Measurements from ENCODE around the gene CHST15. TPM values are rescaled to one million over a fixed set of nuclear protein-coding genes. Genes with fewer than 3 reads are reported as not detected.
A peak's percentile ranks its signal among the peaks of the same experiment; 100 is the strongest.

CHST15 gene
- total and polyA plus RNA-seq, 2 donors from 2014 or later = 2.8 to 39.7 TPM

GRCh38 chr10:124032971-124033886 is 60.2 kb downstream of the CHST15 start:
- Histone ChIP-seq H3K27ac (ENCODE audit: low read depth in 2 of 2, low read length in 2 of 2) (peak overlapping the region in 1 of 2 donors; percentile 51), H3K9me3 (ENCODE audit: control insufficient read depth in 2 of 3, insufficient read depth in 1 of 3, low read length in 3 of 3) (no peaks in the 10 kb centered on the region), H3K9ac (ENCODE audit: low read length in 3 of 3) (no peak overlapping the region), H3K4me3 (ENCODE audit: low read length in 3 of 3) (no peak overlapping the region), H3K27me3 (ENCODE audit: control insufficient read depth, insufficient read depth, low read length) (no peaks in the 10 kb centered on the region), H3K4me1 (ENCODE audit: control insufficient read depth in 2 of 3, insufficient read depth in 2 of 3, low read depth in 1 of 3, low read length in 3 of 3) (peaks cover 0 to 11% (median 0%) of the 10 kb centered on the region in 3 donors), H3K36me3 (ENCODE audit: control insufficient read depth in 2 of 3, insufficient read depth in 3 of 3, low read length in 3 of 3) (no peaks in the 10 kb centered on the region)
- DNase-seq (peak in 4 of 5 donors; percentile 69 to 92 (median 74)), FAIRE-seq (no peak)
- intact Hi-C loops (cut with DNase I) = no loop called here
- TF ChIP-seq, protein P1, sequence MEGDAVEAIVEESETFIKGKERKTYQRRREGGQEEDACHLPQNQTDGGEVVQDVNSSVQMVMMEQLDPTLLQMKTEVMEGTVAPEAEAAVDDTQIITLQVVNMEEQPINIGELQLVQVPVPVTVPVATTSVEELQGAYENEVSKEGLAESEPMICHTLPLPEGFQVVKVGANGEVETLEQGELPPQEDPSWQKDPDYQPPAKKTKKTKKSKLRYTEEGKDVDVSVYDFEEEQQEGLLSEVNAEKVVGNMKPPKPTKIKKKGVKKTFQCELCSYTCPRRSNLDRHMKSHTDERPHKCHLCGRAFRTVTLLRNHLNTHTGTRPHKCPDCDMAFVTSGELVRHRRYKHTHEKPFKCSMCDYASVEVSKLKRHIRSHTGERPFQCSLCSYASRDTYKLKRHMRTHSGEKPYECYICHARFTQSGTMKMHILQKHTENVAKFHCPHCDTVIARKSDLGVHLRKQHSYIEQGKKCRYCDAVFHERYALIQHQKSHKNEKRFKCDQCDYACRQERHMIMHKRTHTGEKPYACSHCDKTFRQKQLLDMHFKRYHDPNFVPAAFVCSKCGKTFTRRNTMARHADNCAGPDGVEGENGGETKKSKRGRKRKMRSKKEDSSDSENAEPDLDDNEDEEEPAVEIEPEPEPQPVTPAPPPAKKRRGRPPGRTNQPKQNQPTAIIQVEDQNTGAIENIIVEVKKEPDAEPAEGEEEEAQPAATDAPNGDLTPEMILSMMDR (IDR thresholded peaks at IDR 0.05; ENCODE audit: borderline replicate concordance, extremely low read depth, insufficient read depth) = no peak

DNA sequence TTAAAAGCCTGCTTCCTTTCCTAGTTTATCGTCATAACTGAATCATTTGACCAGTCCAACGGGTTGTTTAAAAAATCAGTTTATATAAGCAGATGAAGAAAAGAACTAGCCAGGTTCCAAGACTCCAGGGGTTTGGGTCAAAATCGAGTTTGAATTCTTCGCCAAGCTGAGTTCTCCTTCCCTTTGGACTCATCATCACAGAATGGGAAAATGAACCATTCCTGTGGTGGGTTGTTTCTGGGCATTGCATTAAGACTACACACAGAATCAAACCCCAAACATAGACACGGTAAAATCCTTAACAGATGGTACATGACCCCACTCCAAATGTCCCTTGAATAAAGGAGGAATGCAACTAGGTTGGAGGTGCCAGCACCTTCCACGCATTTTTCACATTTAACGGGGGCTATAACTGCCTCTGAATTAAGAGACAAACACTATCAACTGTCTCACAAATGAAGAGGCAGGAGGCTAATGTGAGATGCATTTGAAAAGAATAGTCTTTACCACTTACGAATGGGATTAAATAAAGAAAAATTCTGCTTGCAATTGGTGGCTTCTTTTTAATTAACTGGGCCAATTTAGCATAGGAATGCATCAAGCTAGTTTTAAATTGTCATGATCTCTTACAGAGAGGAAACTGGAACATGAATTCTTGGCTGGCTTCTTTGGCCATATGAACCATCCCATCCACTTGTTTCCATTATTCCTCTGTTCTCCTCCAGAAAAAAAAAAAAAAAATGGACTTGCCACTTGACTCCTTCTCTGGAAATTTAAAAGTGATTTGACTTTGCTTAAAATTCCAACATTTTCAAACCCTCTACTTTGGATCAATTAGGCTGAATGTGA is 61.1 kb downstream of the CHST15 start:
- FAIRE-seq (no peak), DNase-seq (no peak)
- Histone ChIP-seq H3K27me3 (ENCODE audit: control insufficient read depth, insufficient read depth, low read length) (no peaks in the 10 kb centered on the region), H3K27ac (ENCODE audit: low read depth in 2 of 2, low read length in 2 of 2) (no peak overlapping the region), H3K4me3 (ENCODE audit: low read length in 3 of 3) (no peak overlapping the region), H3K4me1 (ENCODE audit: control insufficient read depth in 2 of 3, insufficient read depth in 2 of 3, low read depth in 1 of 3, low read length in 3 of 3) (peaks cover 0 to 11% (median 0%) of the 10 kb centered on the region in 3 donors), H3K9ac (ENCODE audit: low read length in 3 of 3) (no peak overlapping the region), H3K9me3 (ENCODE audit: control insufficient read depth in 2 of 3, insufficient read depth in 1 of 3, low read length in 3 of 3) (no peaks in the 10 kb centered on the region), H3K36me3 (ENCODE audit: control insufficient read depth in 2 of 3, insufficient read depth in 3 of 3, low read length in 3 of 3) (no peaks in the 10 kb centered on the region)
- intact Hi-C loops (cut with DNase I) = no loop called here
- TF ChIP-seq, protein P1 (IDR thresholded peaks at IDR 0.05; ENCODE audit: borderline replicate concordance, extremely low read depth, insufficient read depth) = no peak

DNA sequence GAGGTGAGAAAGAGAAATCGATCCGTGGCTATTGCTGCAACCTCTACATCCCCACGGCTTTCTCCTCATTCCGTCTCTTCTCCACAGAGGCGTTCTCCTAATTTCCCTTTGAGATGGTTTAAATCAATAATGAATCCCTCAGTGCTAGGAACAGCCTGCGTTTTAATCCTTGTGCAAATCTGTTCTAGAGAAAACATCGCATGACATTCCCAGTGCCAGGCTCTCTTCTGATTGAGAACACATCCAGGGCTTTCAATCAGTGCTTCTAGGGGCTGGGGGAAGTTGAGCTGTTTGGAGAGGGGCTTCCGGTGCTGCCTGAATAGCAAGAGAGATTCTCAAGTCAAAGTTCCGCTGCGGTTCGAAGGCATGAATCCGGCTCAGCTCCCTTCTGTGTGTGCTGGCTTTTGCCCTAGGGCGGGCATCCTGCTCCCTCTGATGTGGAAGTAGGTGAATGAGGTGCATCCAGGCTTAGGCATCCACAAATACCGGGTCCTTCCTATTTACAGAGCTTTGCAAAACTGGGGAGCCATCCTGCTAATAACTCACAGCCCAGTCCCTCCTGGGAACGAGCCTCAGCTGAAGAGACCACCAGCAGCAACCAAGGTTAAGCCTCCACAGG is 62.8 kb downstream of the CHST15 start:
- intact Hi-C loops (cut with DNase I) = no loop called here
- H3K36me3 ChIP-seq (ENCODE audit: control insufficient read depth in 2 of 3, insufficient read depth in 3 of 3, low read length in 3 of 3) = no peaks in the 10 kb centered on the region
- TF ChIP-seq, protein P1 (IDR thresholded peaks at IDR 0.05; ENCODE audit: borderline replicate concordance, extremely low read depth, insufficient read depth) = no peak
- H3K9ac ChIP-seq (ENCODE audit: low read length in 3 of 3) = no peak overlapping the region
- no peak overlapping the region for H3K27ac ChIP-seq (ENCODE audit: low read depth in 2 of 2, low read length in 2 of 2)
- H3K4me3 ChIP-seq (ENCODE audit: low read length in 3 of 3) = no peak overlapping the region
- H3K4me1 ChIP-seq (ENCODE audit: control insufficient read depth in 2 of 3, insufficient read depth in 2 of 3, low read depth in 1 of 3, low read length in 3 of 3) = peaks cover 0 to 14% (median 0%) of the 10 kb centered on the region in 3 donors
- FAIRE-seq (no peak), DNase-seq (peak in 1 of 5 donors; percentile 58)
- H3K27me3 ChIP-seq (ENCODE audit: control insufficient read depth, insufficient read depth, low read length) = no peaks in the 10 kb centered on the region
- H3K9me3 ChIP-seq (ENCODE audit: control insufficient read depth in 2 of 3, insufficient read depth in 1 of 3, low read length in 3 of 3) = no peaks in the 10 kb centered on the region
